ENCODE results near the gene RARG.

RARG gene

DNA sequence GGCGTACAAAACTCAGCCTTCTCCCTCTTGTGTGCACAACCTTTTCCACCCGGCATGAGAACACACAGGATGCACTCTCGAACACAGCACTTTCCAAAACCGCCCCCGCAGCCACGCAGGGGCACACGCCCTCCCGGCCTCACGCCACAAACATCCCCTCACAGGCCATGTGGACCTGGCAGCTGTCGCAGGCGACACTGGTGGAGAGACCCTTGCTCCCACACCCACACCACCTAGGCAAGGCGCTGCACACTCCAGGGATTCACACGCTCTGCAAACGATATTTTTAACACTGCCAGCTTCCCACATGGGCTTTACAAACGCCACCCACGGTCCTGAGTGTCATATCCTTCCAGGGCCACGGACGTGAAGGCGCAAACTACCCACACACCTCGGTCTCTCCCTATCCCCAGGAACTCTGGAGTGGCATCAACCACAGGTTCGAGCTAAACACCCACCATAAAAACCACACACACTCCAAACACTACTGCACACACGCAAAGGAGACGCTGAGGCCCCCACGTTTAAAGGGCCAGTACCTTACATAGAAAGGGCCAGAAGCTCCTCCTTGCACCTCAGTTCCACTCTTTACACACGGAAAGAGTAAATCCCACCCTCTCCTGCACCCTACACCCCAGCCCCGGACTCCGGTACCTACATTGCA is 12.6 kb downstream of the RARG start:
- TF ChIP-seq, protein P1, sequence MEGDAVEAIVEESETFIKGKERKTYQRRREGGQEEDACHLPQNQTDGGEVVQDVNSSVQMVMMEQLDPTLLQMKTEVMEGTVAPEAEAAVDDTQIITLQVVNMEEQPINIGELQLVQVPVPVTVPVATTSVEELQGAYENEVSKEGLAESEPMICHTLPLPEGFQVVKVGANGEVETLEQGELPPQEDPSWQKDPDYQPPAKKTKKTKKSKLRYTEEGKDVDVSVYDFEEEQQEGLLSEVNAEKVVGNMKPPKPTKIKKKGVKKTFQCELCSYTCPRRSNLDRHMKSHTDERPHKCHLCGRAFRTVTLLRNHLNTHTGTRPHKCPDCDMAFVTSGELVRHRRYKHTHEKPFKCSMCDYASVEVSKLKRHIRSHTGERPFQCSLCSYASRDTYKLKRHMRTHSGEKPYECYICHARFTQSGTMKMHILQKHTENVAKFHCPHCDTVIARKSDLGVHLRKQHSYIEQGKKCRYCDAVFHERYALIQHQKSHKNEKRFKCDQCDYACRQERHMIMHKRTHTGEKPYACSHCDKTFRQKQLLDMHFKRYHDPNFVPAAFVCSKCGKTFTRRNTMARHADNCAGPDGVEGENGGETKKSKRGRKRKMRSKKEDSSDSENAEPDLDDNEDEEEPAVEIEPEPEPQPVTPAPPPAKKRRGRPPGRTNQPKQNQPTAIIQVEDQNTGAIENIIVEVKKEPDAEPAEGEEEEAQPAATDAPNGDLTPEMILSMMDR (IDR thresholded peaks at IDR 0.05; ENCODE audit: insufficient read depth, low read depth, low read length, missing control alignments), result no peak
- DNase-seq (ENCODE audit: low read depth), result peak; percentile 64
- peak overlapping the region; percentile 77 for H3K4me3 ChIP-seq (ENCODE audit: low read depth, low read length)

DNA sequence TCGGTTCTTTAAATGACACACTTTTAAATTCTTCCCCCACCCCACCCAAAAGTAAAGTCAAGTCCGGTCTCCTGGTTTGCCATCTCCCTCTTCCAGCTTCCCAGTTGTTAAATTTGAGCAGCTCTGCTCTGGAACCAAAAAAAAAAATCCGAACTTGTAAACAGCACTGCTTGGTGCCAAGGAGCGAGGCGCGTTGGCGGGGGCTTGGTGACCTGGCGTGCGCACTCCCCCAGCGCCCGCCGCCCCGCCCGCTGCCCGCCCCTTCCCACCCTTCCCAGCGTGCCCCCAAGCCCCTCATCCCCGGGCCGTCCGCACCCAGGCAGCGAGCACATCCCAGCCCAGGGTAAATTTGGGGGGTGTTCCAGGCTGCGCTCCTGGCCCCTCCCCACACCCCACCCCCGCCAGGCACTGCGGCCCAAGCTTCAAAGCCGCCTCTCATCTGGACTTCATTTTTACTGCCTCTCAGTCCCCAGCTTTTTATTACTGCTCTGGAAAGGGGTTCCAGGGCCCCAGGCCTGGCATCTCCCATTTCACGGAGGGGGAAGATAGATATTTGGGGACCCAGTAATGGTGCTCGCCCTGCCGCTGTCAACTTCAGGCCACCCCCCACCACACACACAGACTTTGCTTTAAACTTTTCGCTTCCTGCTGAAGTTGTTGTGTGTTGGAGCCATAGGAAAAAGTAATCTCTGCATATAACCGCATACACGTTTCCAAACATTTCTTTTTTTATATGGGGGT is 13.3 kb downstream of the RARG start:
- DNase-seq (ENCODE audit: low read depth), result no peak

GRCh38 chr12:53217931-53218307 is 14.1 kb downstream of the RARG start:
- TF ChIP-seq, protein P1 (IDR thresholded peaks at IDR 0.05; ENCODE audit: insufficient read depth, low read depth, low read length, missing control alignments), result no peak
- H3K4me3 ChIP-seq (ENCODE audit: low read depth, low read length), result no peak overlapping the region
- no peak for DNase-seq (ENCODE audit: low read depth)

More for the DNA sequence above, 13.3 kb downstream of the RARG start:
- peak overlapping the region; percentile 77 for H3K4me3 ChIP-seq (ENCODE audit: low read depth, low read length)
- TF ChIP-seq, protein P1 (IDR thresholded peaks at IDR 0.05; ENCODE audit: insufficient read depth, low read depth, low read length, missing control alignments), result no peak

GRCh38 chr12:53217051-53217930 is 14.7 kb downstream of the RARG start:
- no peak for DNase-seq (ENCODE audit: low read depth)
- TF ChIP-seq, protein P1 (IDR thresholded peaks at IDR 0.05; ENCODE audit: insufficient read depth, low read depth, low read length, missing control alignments), result no peak

GRCh38 chr12:53215497-53215896 is 16.5 kb downstream of the RARG start:
- no peak for DNase-seq (ENCODE audit: low read depth)
- H3K4me3 ChIP-seq (ENCODE audit: low read depth, low read length), result no peak overlapping the region
- TF ChIP-seq, protein P1 (IDR thresholded peaks at IDR 0.05; ENCODE audit: insufficient read depth, low read depth, low read length, missing control alignments), result no peak

More at GRCh38 chr12:53217051-53217930, 14.7 kb downstream of the RARG start:
- no peak overlapping the region for H3K4me3 ChIP-seq (ENCODE audit: low read depth, low read length)

DNA sequence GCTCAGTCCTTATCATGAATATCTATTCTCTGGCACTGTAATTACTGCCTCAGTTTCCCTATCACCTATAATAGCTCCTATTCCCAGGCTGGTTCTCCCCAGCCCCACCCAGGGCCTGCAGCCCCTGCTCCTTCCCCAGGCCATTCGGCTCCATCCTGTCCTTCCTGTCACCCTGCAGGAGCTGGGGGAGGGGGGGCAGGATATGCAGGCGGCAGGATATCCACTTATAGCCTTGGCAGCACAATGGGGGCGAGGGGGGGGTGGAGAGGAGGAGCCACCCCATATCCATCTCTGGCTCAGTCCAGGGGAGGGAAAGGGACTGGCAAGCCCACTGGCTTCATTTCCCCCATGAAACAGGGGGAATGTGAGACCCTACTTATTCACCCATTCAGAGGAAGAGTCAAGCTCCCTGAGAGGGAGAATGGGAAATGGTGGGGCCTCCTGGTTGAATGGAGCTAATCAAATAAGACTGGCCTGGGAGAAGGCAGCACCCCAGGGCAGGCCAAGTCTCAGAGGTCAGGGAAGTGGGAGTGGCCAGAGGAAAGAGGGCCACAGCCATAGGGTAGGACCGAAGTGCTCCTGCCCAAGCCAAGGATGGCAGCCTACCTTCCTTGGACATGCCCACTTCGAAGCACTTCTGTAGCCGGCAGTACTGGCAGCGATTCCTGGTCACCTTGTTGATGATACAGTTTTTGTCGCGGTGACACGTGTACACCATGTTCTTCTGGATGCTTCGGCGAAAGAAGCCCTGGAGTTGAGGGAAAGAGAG is 17.1 kb downstream of the RARG start:
- DNase-seq (ENCODE audit: low read depth), result no peak
- H3K4me3 ChIP-seq (ENCODE audit: low read depth, low read length), result no peak overlapping the region
- TF ChIP-seq, protein P1 (IDR thresholded peaks at IDR 0.05; ENCODE audit: insufficient read depth, low read depth, low read length, missing control alignments), result no peak

All from GM12865 (cell line).